Bronchus fibroblast of lung (primary cell): ENCODE data around the gene CHRNG. TPM values are rescaled to one million over a fixed set of nuclear protein-coding genes. Genes with fewer than 3 reads are reported as not detected.

Experiments
- total RNA-seq: library from RNA; depleted of rRNA; stranded (reverse); fragments of >200 nt; gene quantifications from 2 replicates; pipeline ENCODE4 v1.2.3, GENCODE V29; 2015

The CHRNG gene
- total RNA-seq: not detected in 2 replicates

GRCh38 chr2:232539298-232540231 lies at the start of gene CHRNG:
Gene CHRNG (plus strand): TSS chr2:232539692. CDS start chr2:232539748, 56 bp downstream.

GRCh38 chr2:232519581-232520438 lies 19.7 kb upstream of the CHRNG start, which contains the start of gene PRSS56:
Gene PRSS56 (plus strand): TSS chr2:232520388. CDS start chr2:232520599, 211 bp downstream.

GRCh38 chr2:232525791-232526371 lies 13.6 kb upstream of the CHRNG start, which contains the start of gene CHRND:
Gene CHRND (plus strand): TSS chr2:232526160. CDS start chr2:232526216, 56 bp downstream.

GRCh38 chr2:232550354-232551249 lies 11.1 kb downstream of the CHRNG start, which contains the start of the genes EIF4E2 and TIGD1:
Gene EIF4E2 (plus strand): TSS chr2:232550689. CDS start chr2:232550725, 36 bp downstream.
Gene TIGD1 (minus strand): TSS chr2:232550557. CDS start chr2:232549882, 675 bp downstream.

Other genes with a start within 250 kb of the CHRNG start
- gene ALPP, start 160.9 kb upstream of the CHRNG start, total RNA-seq: not detected in 2 replicates
- gene ALPG, start 132.8 kb upstream of the CHRNG start, total RNA-seq: not detected in 2 replicates
- gene ALPI, start 83.5 kb upstream of the CHRNG start, total RNA-seq: not detected in 2 replicates
- not detected in 2 replicates for gene ECEL1, start 51.9 kb upstream of the CHRNG start, total RNA-seq
- not detected in 2 replicates for gene PRSS56, start 19.3 kb upstream of the CHRNG start, total RNA-seq
- gene CHRND, start 13.5 kb upstream of the CHRNG start, total RNA-seq: not detected in 2 replicates
- gene TIGD1, start 10.9 kb downstream of the CHRNG start, total RNA-seq: 2.1 and 3.2 TPM in 2 replicates
- 84.4 and 85.9 TPM in 2 replicates for gene EIF4E2, start 11.0 kb downstream of the CHRNG start, total RNA-seq
- gene EFHD1, start 93.9 kb downstream of the CHRNG start, total RNA-seq: 0.45 TPM in 1 of 2 replicates, not detected in the other
- gene GIGYF2, start 157.6 kb downstream of the CHRNG start, total RNA-seq: 21.3 and 26.9 TPM in 2 replicates
- not detected in 2 replicates for gene KCNJ13, start 236.9 kb downstream of the CHRNG start, total RNA-seq